ENCODE results near the gene DERA.
A peak's percentile ranks its signal among the peaks of the same experiment; 100 is the strongest.
"Not testable (repeated sequence)": the region's sequence is repeated elsewhere in the genome, so short reads cannot be mapped to it uniquely, and the experiment has no call there.

The DERA gene

GRCh38 chr12:16037533-16037932, 126.4 kb downstream of the DERA start:
- H3K27ac Mint-ChIP-seq: no peak overlapping the region
- no peaks in the 10 kb centered on the region for H3K4me1 Mint-ChIP-seq
- H3K4me3 Mint-ChIP-seq: no peak overlapping the region
- ATAC-seq (no peak), DNase-seq (no peak)
- H3K9me3 Mint-ChIP-seq: peaks cover 10 to 11% of the 10 kb centered on the region in 2 donors
- no peaks in the 10 kb centered on the region for H3K27me3 Mint-ChIP-seq

GRCh38 chr12:16043480-16043879, 132.3 kb downstream of the DERA start:
- H3K9me3 Mint-ChIP-seq: peaks cover 35 to 55% of the 10 kb centered on the region in 2 donors
- H3K27ac Mint-ChIP-seq: no peak overlapping the region
- no peak for ATAC-seq
- H3K27me3 Mint-ChIP-seq: no peaks in the 10 kb centered on the region
- H3K4me1 Mint-ChIP-seq: no peaks in the 10 kb centered on the region
- DNase-seq: no peak
- no peak overlapping the region for H3K4me3 Mint-ChIP-seq

GRCh38 chr12:16046266-16046665, 135.1 kb downstream of the DERA start:
- Mint-ChIP-seq H3K4me1 (no peaks in the 10 kb centered on the region), H3K27me3 (no peaks in the 10 kb centered on the region), H3K4me3 (no peak overlapping the region), H3K9me3 (peaks cover 51 to 70% of the 10 kb centered on the region in 2 donors), H3K27ac (no peak overlapping the region)
- ATAC-seq: no peak
- DNase-seq: no peak

GRCh38 chr12:16048511-16048910, 137.4 kb downstream of the DERA start:
- Mint-ChIP-seq H3K4me3 (no peak overlapping the region), H3K27ac (no peak overlapping the region), H3K4me1 (no peaks in the 10 kb centered on the region), H3K9me3 (peaks cover 52 to 55% of the 10 kb centered on the region in 2 donors), H3K27me3 (no peaks in the 10 kb centered on the region)
- DNase-seq (no peak), ATAC-seq (no peak)

- Mint-ChIP-seq H3K27ac (no peak overlapping the region), H3K4me1 (no peaks in the 10 kb centered on the region), H3K4me3 (no peak overlapping the region), H3K27me3 (no peaks in the 10 kb centered on the region), H3K9me3 (peaks cover 17 to 18% of the 10 kb centered on the region in 2 donors)
- ATAC-seq: no peak
- DNase-seq: no peak
Measured at GRCh38 chr12:16056910-16057309, 145.8 kb downstream of the DERA start.

- H3K4me1 Mint-ChIP-seq, H3K27me3 Mint-ChIP-seq, ATAC-seq: not testable (repeated sequence)
Measured at GRCh38 chr12:16057351-16057751, 146.2 kb downstream of the DERA start.

GRCh38 chr12:16062611-16063010, 151.5 kb downstream of the DERA start:
- no peaks in the 10 kb centered on the region for H3K27me3 Mint-ChIP-seq
- DNase-seq: no peak
- H3K27ac Mint-ChIP-seq: no peak overlapping the region
- no peaks in the 10 kb centered on the region for H3K4me1 Mint-ChIP-seq
- H3K4me3 Mint-ChIP-seq: no peak overlapping the region
- ATAC-seq: no peak
- H3K9me3 Mint-ChIP-seq: no peaks in the 10 kb centered on the region

More at GRCh38 chr12:16057351-16057751, 146.2 kb downstream of the DERA start:
- not testable (repeated sequence) for H3K27ac Mint-ChIP-seq, H3K4me3 Mint-ChIP-seq, DNase-seq
- peaks cover 16 to 17% of the 10 kb centered on the region in 2 donors for H3K9me3 Mint-ChIP-seq

- Mint-ChIP-seq H3K4me1 (no peaks in the 10 kb centered on the region), H3K4me3 (no peak overlapping the region), H3K27me3 (peaks cover 5% of the 10 kb centered on the region), H3K9me3 (no peaks in the 10 kb centered on the region), H3K27ac (no peak overlapping the region)
- DNase-seq (no peak), ATAC-seq (no peak)
Measured at GRCh38 chr12:16063726-16064125, 152.6 kb downstream of the DERA start.

GRCh38 chr12:16070113-16070512, 159.0 kb downstream of the DERA start:
- H3K27ac Mint-ChIP-seq: no peak overlapping the region
- DNase-seq (no peak), ATAC-seq (no peak)
- H3K27me3 Mint-ChIP-seq: peaks cover 10% of the 10 kb centered on the region
- H3K4me3 Mint-ChIP-seq: no peak overlapping the region
- H3K9me3 Mint-ChIP-seq: no peaks in the 10 kb centered on the region
- no peaks in the 10 kb centered on the region for H3K4me1 Mint-ChIP-seq

- no peak overlapping the region for H3K27ac Mint-ChIP-seq
- H3K4me3 Mint-ChIP-seq: no peak overlapping the region
- ATAC-seq (no peak), DNase-seq (no peak)
- H3K4me1 Mint-ChIP-seq: no peaks in the 10 kb centered on the region
- no peaks in the 10 kb centered on the region for H3K9me3 Mint-ChIP-seq
- H3K27me3 Mint-ChIP-seq: peaks cover 10% of the 10 kb centered on the region
Measured at GRCh38 chr12:16072678-16073077, 161.5 kb downstream of the DERA start.

- no peaks in the 10 kb centered on the region for H3K9me3 Mint-ChIP-seq
- H3K27ac Mint-ChIP-seq: no peak overlapping the region
- no peak for ATAC-seq
Measured at GRCh38 chr12:16074894-16075293, 163.8 kb downstream of the DERA start.

GRCh38 chr12:16075887-16076286, 164.8 kb downstream of the DERA start:
- Mint-ChIP-seq H3K27ac (no peak overlapping the region), H3K4me1 (no peaks in the 10 kb centered on the region), H3K4me3 (no peak overlapping the region), H3K27me3 (no peaks in the 10 kb centered on the region), H3K9me3 (no peaks in the 10 kb centered on the region)
- ATAC-seq (no peak), DNase-seq (no peak)

More at GRCh38 chr12:16074894-16075293, 163.8 kb downstream of the DERA start:
- Mint-ChIP-seq H3K27me3 (no peaks in the 10 kb centered on the region), H3K4me1 (no peaks in the 10 kb centered on the region), H3K4me3 (no peak overlapping the region)
- DNase-seq: no peak

- H3K4me1 Mint-ChIP-seq: no peaks in the 10 kb centered on the region
- no peaks in the 10 kb centered on the region for H3K27me3 Mint-ChIP-seq
- ATAC-seq: peak; percentile 45
- no peak overlapping the region for H3K4me3 Mint-ChIP-seq
- no peaks in the 10 kb centered on the region for H3K9me3 Mint-ChIP-seq
- no peak for DNase-seq
- H3K27ac Mint-ChIP-seq: no peak overlapping the region
Measured at GRCh38 chr12:16076557-16076956, 165.4 kb downstream of the DERA start.

- ATAC-seq (no peak), DNase-seq (no peak)
- no peak overlapping the region for H3K4me3 Mint-ChIP-seq
- no peaks in the 10 kb centered on the region for H3K9me3 Mint-ChIP-seq
- no peaks in the 10 kb centered on the region for H3K27me3 Mint-ChIP-seq
- no peak overlapping the region for H3K27ac Mint-ChIP-seq
- no peaks in the 10 kb centered on the region for H3K4me1 Mint-ChIP-seq
Measured at GRCh38 chr12:16076970-16077522, 165.9 kb downstream of the DERA start.

GRCh38 chr12:16086462-16086861, 175.3 kb downstream of the DERA start:
- no peak for ATAC-seq
- no peaks in the 10 kb centered on the region for H3K4me1 Mint-ChIP-seq
- H3K9me3 Mint-ChIP-seq: no peaks in the 10 kb centered on the region
- no peaks in the 10 kb centered on the region for H3K27me3 Mint-ChIP-seq
- DNase-seq: no peak
- no peak overlapping the region for H3K27ac Mint-ChIP-seq
- no peak overlapping the region for H3K4me3 Mint-ChIP-seq

GRCh38 chr12:16086942-16087341, 175.8 kb downstream of the DERA start:
- H3K27me3 Mint-ChIP-seq: no peaks in the 10 kb centered on the region
- ATAC-seq: no peak
- no peak overlapping the region for H3K4me3 Mint-ChIP-seq
- H3K4me1 Mint-ChIP-seq: no peaks in the 10 kb centered on the region
- H3K27ac Mint-ChIP-seq: no peak overlapping the region
- no peak for DNase-seq
- H3K9me3 Mint-ChIP-seq: no peaks in the 10 kb centered on the region

Data from stimulated activated naive CD8-positive, alpha-beta T cell treated with anti-CD3 and anti-CD28 coated beads, Interleukin-15, amount 100 ng/mL, for 72 hours (primary cell).